Adrenal gland (tissue), 12 donors: ENCODE data around the gene KCTD3. TPM values are rescaled to one million over a fixed set of nuclear protein-coding genes. Genes with fewer than 3 reads are reported as not detected.

Experiments
- DNase-seq, 7 donors: peaks; one replicate each; pipeline ENCODE4 v3.0.0-alpha.2; 2019 to 2020
- H3K27ac ChIP-seq, 5 donors: fragments of 200-600 bp; sonication (generic) in 4 of 5; 1 replicate in 3 of 5; 2 replicates in 2 of 5; pipeline versions ENCODE4 v1.5.1 to v1.8.0; 2016 to 2020; ENCODE audit warnings: mild to moderate bottlenecking in 1 of 5
- H3K27me3 ChIP-seq: fragments of 200-600 bp; 2 replicates; pipeline ENCODE4 v1.8.0; 2021
- H3K36me3 ChIP-seq, 2 donors: fragments of 200-600 bp; replicated peaks in 1 of 2; 1 replicate in 1 of 2; 2 replicates in 1 of 2; pipeline versions ENCODE4 v1.5.1 to v1.8.0; 2018 to 2022
- H3K4me1 ChIP-seq, 2 donors: fragments of 200-600 bp; replicated peaks in 1 of 2; 1 replicate in 1 of 2; 2 replicates in 1 of 2; pipeline versions ENCODE4 v1.5.1 to v1.8.0; 2018 to 2021
- H3K4me3 ChIP-seq, 4 donors: fragments of 200-600 bp; sonication (generic) in 3 of 4; one replicate each; pipeline ENCODE4 v1.5.1; 2016 to 2018
- H3K9me3 ChIP-seq, 3 donors: fragments of 200-600 bp; sonication (generic) in 1 of 3; replicated peaks in 1 of 3; 1 replicate in 2 of 3; 2 replicates in 1 of 3; pipeline versions ENCODE4 v1.5.1 to v1.8.0; 2016 to 2021
- POLR2A ChIP-seq, 2 donors: fragments of 450-650 bp; IDR thresholded peaks; one replicate each; pipeline ENCODE4 v1.6.1; 2017; ENCODE audit warnings: antibody characterized with exemption in 2 of 2, mild to moderate bottlenecking in 2 of 2, moderate library complexity in 1 of 2
- WGBS, 4 donors: extraction: QIAGEN DNeasy Blood & Tissue Kit in 2 of 4; methylation state at CpG; one replicate each; pipeline versions ENCODE4 v1.1.5 to v1.1.7; 2013 to 2017; 5-methylcytosine and 5-hydroxymethylcytosine counted together
- intact Hi-C, 2 donors: fragments of 100-400 bp; cut with DNase I; formaldehyde crosslinking; loops; one replicate each; pipeline versions ENCODE4 v1.14.1 to v1.15.0; 2022 to 2023
- polyA plus RNA-seq, 3 donors: library from polyadenylated mRNA; stranded (reverse); fragments of 200-250 nt in 2 of 3; fragments of 350-450 nt in 1 of 3; fragmentation: Illumina TruSeq in 1 of 3; extraction: RNeasy Lipid Tissue Mini Kit (QIAGEN cat#74804) in 1 of 3; gene quantifications; one replicate each; pipeline ENCODE4 v1.2.3, GENCODE V29; 2013 to 2014
- total RNA-seq, 9 donors: library from RNA; depleted of rRNA in 4 of 9; stranded (reverse); fragments of >200 nt in 4 of 9; fragments of 120-200 nt in 1 of 9; fragmentation: NEBNext Ultra II Directional in 1 of 9; extraction: Animal tissue kit (Norgen Biotek cat#: 25700) in 1 of 9; gene quantifications; one replicate each; pipeline versions ENCODE4 v1.1.0 to v1.2.4, GENCODE V29; 2013 to 2023
- TF ChIP-seq, protein P1 (sequence below), 6 experiments: fragments of 450-650 bp in 4 of 6; fragments of 200-600 bp in 2 of 6; sonication (generic) in 1 of 6; IDR thresholded peaks; 1 replicate in 5 of 6; 2 replicates in 1 of 6; pipeline versions ENCODE4 v1.5.1 to v1.8.0; 2016 to 2021; ENCODE audit warnings: antibody characterized with exemption in 6 of 6, mild to moderate bottlenecking in 2 of 6, moderate library complexity in 1 of 6
- donor health status: healthy with polysubstance abuse.
- donor health status: Bipolar disorder and iron deficiency.
- donor health status: DM: yes; HTN: yes; CAD: no.
- donor health status: DM: no; HTN: no; CAD: no.
- donor health status: DM: no; HTN: no; CAD: no.
- donor health status: DM: yes; HTN: yes; CAD: no.

Gene KCTD3
- total and polyA plus RNA-seq, 12 donors: 78.0 to 169 (median 116) TPM

DNA sequence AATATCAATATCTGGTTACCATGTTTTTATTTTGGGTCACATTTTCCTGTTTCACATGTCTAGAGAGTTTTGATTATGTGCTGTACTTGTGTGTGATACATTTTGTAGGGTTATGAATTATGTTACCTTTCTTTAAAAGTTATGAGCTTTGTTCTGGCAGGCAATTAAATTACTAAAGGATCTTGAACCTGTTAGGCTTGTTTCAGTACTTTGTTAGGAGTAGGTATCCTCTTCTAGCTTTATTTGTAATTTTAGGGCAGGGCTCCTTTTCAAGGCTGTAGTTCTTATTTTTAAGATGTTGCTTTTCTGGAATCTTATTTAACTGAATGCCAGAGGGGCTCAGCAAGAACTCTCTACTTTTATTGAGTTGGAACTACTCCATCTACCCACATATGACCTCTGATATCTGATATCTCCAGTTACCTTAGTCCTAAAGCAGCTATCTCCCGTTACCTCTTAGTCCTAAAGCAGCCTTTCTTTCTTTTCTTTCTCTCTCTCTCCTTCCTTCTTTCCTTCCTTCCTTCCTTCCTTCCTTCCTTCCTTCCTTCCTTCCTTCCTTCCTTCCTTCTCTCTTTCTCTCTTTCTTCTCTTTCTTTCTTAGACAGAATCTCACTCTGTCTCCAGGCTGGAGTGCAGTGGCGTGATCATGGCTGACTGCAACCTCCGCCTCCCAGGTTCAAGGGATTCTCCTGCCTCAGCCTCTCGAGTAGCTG, 23.8 kb downstream of the KCTD3 start:
- no peaks in the 10 kb centered on the region for H3K36me3 ChIP-seq
- intact Hi-C loops: no loop called here

DNA sequence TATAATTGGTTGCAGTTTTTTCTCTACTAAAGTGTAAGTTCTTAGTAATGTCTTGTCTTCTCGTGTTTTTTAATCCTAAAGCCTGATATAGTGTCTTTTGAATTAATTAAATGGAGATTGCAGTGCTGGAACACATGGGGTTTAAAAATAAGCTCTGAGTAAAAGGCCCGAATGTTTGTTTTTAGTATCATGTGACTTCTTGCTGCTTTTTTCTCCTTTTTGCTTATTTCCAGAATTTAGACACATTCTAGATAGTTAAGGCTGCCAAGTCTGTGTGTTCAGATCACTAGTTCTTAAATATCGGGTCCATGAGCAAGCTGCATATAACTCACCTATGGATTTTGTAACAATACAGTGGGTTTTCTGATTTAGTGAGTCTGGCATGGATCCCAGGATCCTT, 27.5 kb downstream of the KCTD3 start:
- Histone ChIP-seq H3K27ac (no peak overlapping the region), H3K36me3 (peaks cover 0 to 5% of the 10 kb centered on the region in 2 donors), H3K4me3 (no peak overlapping the region), H3K9me3 (no peaks in the 10 kb centered on the region), H3K27me3 (no peaks in the 10 kb centered on the region), H3K4me1 (peaks cover 0 to 37% of the 10 kb centered on the region in 2 donors)
- intact Hi-C loops: no loop called here
- WGBS, 4 donors: 47 to 57% (median 52%) methylated on average over 3 of the region's 3 CpGs
- DNase-seq: no peak
- TF ChIP-seq, protein P1, sequence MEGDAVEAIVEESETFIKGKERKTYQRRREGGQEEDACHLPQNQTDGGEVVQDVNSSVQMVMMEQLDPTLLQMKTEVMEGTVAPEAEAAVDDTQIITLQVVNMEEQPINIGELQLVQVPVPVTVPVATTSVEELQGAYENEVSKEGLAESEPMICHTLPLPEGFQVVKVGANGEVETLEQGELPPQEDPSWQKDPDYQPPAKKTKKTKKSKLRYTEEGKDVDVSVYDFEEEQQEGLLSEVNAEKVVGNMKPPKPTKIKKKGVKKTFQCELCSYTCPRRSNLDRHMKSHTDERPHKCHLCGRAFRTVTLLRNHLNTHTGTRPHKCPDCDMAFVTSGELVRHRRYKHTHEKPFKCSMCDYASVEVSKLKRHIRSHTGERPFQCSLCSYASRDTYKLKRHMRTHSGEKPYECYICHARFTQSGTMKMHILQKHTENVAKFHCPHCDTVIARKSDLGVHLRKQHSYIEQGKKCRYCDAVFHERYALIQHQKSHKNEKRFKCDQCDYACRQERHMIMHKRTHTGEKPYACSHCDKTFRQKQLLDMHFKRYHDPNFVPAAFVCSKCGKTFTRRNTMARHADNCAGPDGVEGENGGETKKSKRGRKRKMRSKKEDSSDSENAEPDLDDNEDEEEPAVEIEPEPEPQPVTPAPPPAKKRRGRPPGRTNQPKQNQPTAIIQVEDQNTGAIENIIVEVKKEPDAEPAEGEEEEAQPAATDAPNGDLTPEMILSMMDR (IDR thresholded peaks at IDR 0.05): no peak
- TF ChIP-seq POLR2A (IDR thresholded peaks at IDR 0.05): no peak

More for the DNA sequence above, 23.8 kb downstream of the KCTD3 start:
- peaks cover 5 to 41% of the 10 kb centered on the region in 2 donors for H3K4me1 ChIP-seq
- no peak overlapping the region for H3K27ac ChIP-seq
- TF ChIP-seq, protein P1 (IDR thresholded peaks at IDR 0.05): no peak
- TF ChIP-seq POLR2A (IDR thresholded peaks at IDR 0.05): no peak
- 95 to 98% (median 96%) methylated on average over 4 of the region's 4 CpGs for WGBS, 4 donors
- H3K27me3 ChIP-seq: no peaks in the 10 kb centered on the region
- H3K4me3 ChIP-seq: no peak overlapping the region
- DNase-seq: no peak
- no peaks in the 10 kb centered on the region for H3K9me3 ChIP-seq

DNA sequence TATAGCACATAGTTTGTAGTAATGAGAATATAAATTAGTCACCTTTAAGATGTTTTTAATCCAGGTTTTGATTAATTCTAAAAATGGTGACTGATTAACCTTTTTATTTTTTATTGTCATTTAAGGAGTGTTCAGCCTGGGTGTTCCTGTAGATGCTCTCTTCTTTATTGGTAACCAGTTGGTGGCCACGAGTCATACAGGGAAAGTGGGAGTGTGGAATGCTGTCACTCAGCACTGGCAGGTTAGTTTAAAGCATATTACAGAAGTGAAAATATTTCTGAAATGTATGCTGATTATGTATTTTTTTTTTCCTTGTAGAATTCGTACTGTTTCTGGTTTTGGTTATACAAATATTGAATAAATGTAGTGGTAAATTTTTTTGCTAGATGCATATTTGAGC, 28.1 kb downstream of the KCTD3 start:
- TF ChIP-seq, protein P1 (IDR thresholded peaks at IDR 0.05): no peak
- no peak for TF ChIP-seq POLR2A (IDR thresholded peaks at IDR 0.05)
- DNase-seq: no peak

DNA sequence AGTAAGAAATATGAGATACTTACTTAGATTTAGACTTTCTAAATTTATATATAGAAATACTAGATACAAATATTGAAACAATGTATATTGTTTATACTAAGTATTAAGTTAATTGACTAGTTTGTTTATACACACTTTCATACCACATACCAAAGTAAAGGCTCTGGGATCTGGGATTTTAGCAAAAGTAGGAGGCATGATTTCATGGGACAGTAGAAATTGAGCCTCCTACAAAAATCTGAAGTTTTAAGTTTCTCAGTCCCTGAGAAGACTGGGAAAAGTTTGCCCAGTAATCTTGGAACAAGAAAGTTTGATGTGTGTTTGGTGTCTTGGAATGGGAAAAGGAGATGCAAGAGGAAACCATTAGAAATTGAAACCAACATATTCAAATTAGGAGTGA, 30.9 kb downstream of the KCTD3 start:
- H3K4me1 ChIP-seq: peaks cover 0 to 32% of the 10 kb centered on the region in 2 donors
- intact Hi-C loops: no loop called here
- H3K27ac ChIP-seq: no peak overlapping the region
- no peaks in the 10 kb centered on the region for H3K27me3 ChIP-seq
- no peak overlapping the region for H3K4me3 ChIP-seq
- H3K36me3 ChIP-seq: peaks cover 0 to 8% of the 10 kb centered on the region in 2 donors
- TF ChIP-seq POLR2A (IDR thresholded peaks at IDR 0.05): no peak
- TF ChIP-seq, protein P1 (IDR thresholded peaks at IDR 0.05): no peak
- no peaks in the 10 kb centered on the region for H3K9me3 ChIP-seq
- DNase-seq: no peak

More for the DNA sequence above, 28.1 kb downstream of the KCTD3 start:
- peaks cover 0 to 37% of the 10 kb centered on the region in 2 donors for H3K4me1 ChIP-seq
- no peaks in the 10 kb centered on the region for H3K27me3 ChIP-seq
- H3K36me3 ChIP-seq: peaks cover 0 to 5% of the 10 kb centered on the region in 2 donors
- no peak overlapping the region for H3K27ac ChIP-seq
- intact Hi-C loops: no loop called here
- H3K4me3 ChIP-seq: no peak overlapping the region
- WGBS, 4 donors: 72 to 96% (median 82%) methylated on average over 2 of the region's 2 CpGs
- no peaks in the 10 kb centered on the region for H3K9me3 ChIP-seq
